Colonic mucosa (tissue), 4 donors: ENCODE results near the gene SMG9. TPM values are rescaled to one million over a fixed set of nuclear protein-coding genes. Genes with fewer than 3 reads are reported as not detected.

ENCODE experiments used
- DNase-seq: peaks from one replicate; pipeline ENCODE4 v3.0.0-alpha.2; 2020
- H3K27ac ChIP-seq: fragments of 200-600 bp; one replicate; pipeline ENCODE4 v1.8.0; 2021
- H3K27me3 ChIP-seq: fragments of 200-600 bp; one replicate; pipeline ENCODE4 v1.8.0; 2021
- H3K36me3 ChIP-seq: fragments of 200-600 bp; one replicate; pipeline ENCODE4 v1.8.0; 2021
- H3K4me1 ChIP-seq: fragments of 200-600 bp; one replicate; pipeline ENCODE4 v1.8.0; 2021; ENCODE audit warnings: mild to moderate bottlenecking
- H3K4me3 ChIP-seq: fragments of 200-600 bp; one replicate; pipeline ENCODE4 v1.8.0; 2021
- H3K9ac ChIP-seq, 2 donors: one replicate each; pipeline ENCODE4 v1.7.0; 2013; ENCODE audit warnings: control low read depth in 2 of 2, low read depth in 2 of 2, low read length in 2 of 2
- H3K9me3 ChIP-seq: fragments of 200-600 bp; one replicate; pipeline ENCODE4 v1.8.0; 2021
- intact Hi-C: fragments of 100-400 bp; cut with DNase I; formaldehyde crosslinking; loops from one replicate; pipeline ENCODE4 v1.14.1; 2022
- total RNA-seq, 2 donors: library from RNA; stranded (reverse); fragmentation: NEBNext Ultra II Directional in 1 of 2; extraction: Animal tissue kit (Norgen Biotek cat#: 25700) in 1 of 2; gene quantifications; one replicate each; pipeline ENCODE4 v1.2.1, GENCODE V29; 2021
- TF ChIP-seq, protein P1 (sequence below): fragments of 200-600 bp; IDR thresholded peaks from one replicate; pipeline ENCODE4 v1.8.0; 2022; ENCODE audit warnings: antibody characterized with exemption, mild to moderate bottlenecking
- donor health status: healthy.
- donor health status: DM: no; HTN: no; CAD: no.
- donor health status: DM: no; HTN: no; CAD: no.

SMG9 gene
- total RNA-seq, 2 donors from 2014 or later: 30.1 to 66.6 TPM

DNA sequence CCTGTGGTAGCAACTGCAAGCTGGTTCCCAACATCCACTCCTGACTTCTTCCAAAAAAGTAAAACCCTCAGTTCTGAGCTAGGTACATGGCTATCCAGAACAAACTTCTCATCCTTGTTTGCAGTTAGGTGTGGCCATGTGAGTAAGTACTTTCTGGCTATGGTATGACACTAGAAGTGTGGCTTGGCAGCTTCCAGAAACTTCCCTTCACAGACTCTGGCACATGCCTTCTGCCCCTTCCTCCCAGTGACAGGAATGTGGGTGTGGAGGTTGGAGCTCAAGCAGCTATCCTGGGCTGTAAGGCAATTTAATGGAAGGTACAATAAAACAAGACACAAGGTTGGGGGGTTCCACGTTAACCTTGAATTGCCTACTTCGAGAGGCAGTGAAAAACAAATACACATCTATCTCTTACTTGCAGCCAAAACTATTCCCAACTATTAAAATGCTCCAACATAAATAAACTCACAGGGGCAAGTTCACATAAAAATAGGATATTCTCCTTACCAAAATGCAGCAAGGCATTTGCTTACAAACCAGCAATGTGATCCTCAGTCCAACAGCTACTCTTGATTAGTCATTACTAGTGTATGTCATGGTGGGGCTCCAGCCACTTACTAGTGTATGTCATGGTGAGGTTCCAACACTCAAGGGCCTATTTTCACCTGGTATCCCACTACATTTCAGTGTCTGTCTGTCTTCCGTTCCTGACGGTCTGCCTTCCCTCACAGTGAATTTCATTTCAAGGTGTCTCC is 3.1 kb downstream of the SMG9 start:
- Histone ChIP-seq H3K4me3 (no peak overlapping the region), H3K9ac (no peak overlapping the region), H3K4me1 (peaks cover 8% of the 10 kb centered on the region), H3K9me3 (no peaks in the 10 kb centered on the region), H3K27me3 (no peaks in the 10 kb centered on the region), H3K27ac (no peak overlapping the region), H3K36me3 (peaks cover 7% of the 10 kb centered on the region)
- no peak for DNase-seq
- TF ChIP-seq, protein P1, sequence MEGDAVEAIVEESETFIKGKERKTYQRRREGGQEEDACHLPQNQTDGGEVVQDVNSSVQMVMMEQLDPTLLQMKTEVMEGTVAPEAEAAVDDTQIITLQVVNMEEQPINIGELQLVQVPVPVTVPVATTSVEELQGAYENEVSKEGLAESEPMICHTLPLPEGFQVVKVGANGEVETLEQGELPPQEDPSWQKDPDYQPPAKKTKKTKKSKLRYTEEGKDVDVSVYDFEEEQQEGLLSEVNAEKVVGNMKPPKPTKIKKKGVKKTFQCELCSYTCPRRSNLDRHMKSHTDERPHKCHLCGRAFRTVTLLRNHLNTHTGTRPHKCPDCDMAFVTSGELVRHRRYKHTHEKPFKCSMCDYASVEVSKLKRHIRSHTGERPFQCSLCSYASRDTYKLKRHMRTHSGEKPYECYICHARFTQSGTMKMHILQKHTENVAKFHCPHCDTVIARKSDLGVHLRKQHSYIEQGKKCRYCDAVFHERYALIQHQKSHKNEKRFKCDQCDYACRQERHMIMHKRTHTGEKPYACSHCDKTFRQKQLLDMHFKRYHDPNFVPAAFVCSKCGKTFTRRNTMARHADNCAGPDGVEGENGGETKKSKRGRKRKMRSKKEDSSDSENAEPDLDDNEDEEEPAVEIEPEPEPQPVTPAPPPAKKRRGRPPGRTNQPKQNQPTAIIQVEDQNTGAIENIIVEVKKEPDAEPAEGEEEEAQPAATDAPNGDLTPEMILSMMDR: no peak
- intact Hi-C loops: no loop called here

DNA sequence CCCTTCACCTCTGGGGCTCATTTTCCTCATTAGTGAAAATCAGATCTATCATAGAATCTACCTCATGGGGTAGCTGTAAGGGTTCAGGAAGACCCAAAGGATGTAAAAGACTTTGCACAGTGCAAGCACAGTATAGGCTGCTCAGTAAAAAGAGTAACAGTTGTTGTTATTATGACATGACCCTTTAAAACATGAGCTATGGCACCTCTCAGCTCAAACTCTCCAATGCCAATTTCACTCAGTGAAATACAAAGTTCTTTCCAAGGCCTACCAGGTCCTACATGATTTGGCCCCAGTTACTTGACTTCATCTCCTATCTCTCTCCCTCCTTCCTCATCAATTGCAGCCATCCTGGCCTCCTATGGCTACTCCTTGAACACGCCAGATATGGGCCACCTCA is 4.9 kb downstream of the SMG9 start:
- Histone ChIP-seq H3K4me1 (peaks cover 8% of the 10 kb centered on the region), H3K27ac (no peak overlapping the region), H3K36me3 (peaks cover 12% of the 10 kb centered on the region), H3K9me3 (no peaks in the 10 kb centered on the region), H3K4me3 (no peak overlapping the region), H3K9ac (no peak overlapping the region), H3K27me3 (no peaks in the 10 kb centered on the region)
- no peak for DNase-seq
- TF ChIP-seq, protein P1: no peak
- intact Hi-C loops: no loop called here

DNA sequence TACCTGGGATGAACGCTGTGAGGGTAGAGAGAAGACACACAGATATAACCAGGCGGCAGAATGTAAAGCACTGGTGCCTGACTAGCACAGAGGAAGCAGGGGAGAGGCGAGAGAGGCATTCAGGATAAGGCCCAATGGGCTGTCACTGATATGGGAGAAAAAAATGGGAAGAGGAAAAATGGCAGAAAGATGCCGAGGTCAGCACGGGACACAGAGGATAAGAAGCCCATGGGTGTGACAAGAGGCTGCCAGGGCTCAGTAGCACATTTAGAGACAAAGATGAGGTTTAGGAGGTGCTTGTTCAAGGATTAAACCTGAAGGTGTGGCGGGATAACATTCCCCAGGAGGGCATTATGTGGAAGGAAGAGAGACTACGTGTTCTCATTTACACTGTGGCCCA is 5.6 kb downstream of the SMG9 start:
- Histone ChIP-seq H3K4me3 (no peak overlapping the region), H3K27me3 (no peaks in the 10 kb centered on the region), H3K9ac (no peak overlapping the region), H3K27ac (no peak overlapping the region), H3K36me3 (peaks cover 12% of the 10 kb centered on the region), H3K4me1 (peaks cover 8% of the 10 kb centered on the region), H3K9me3 (no peaks in the 10 kb centered on the region)
- TF ChIP-seq, protein P1: no peak
- intact Hi-C loops: no loop called here
- DNase-seq: no peak

DNA sequence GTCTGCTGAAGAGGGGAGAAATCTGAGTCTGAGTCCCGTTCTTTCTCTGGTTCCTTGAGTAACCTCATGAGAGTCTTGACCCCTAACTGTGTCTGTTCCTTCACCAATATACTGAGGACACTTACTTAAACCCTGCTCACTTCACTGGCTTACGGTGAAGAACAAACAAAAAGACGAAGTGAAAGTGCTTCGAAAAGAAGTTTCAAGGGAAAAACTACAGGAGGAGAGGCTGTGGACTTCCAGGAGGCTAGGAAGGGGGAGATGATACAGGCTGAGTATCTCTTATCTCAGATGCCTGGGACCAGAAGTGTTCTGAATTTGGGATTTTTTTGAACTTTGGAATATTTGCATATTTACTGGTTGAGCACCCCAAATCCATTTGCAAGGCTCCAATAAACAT is 6.1 kb downstream of the SMG9 start:
- Histone ChIP-seq H3K4me1 (peaks cover 8% of the 10 kb centered on the region), H3K4me3 (no peak overlapping the region), H3K9ac (no peak overlapping the region), H3K27ac (no peak overlapping the region), H3K27me3 (no peaks in the 10 kb centered on the region), H3K9me3 (no peaks in the 10 kb centered on the region), H3K36me3 (peaks cover 12% of the 10 kb centered on the region)
- DNase-seq: no peak
- TF ChIP-seq, protein P1: no peak
- intact Hi-C loops: no loop called here

GRCh38 chr19:43748205-43748594 is 6.6 kb downstream of the SMG9 start:
- TF ChIP-seq, protein P1: no peak
- no peaks in the 10 kb centered on the region for H3K9me3 ChIP-seq

More at GRCh38 chr19:43748205-43748594, 6.6 kb downstream of the SMG9 start:
- Histone ChIP-seq H3K4me1 (peaks cover 4% of the 10 kb centered on the region), H3K9ac (no peak overlapping the region), H3K27me3 (no peaks in the 10 kb centered on the region), H3K4me3 (no peak overlapping the region), H3K36me3 (peaks cover 12% of the 10 kb centered on the region), H3K27ac (no peak overlapping the region)
- no peak for DNase-seq
- intact Hi-C loops: no loop called here
